SK-N-MC (cell line): Measurements from ENCODE around the gene PARD6B.

ENCODE experiments used
- EZH2 ChIP-seq: fragments of 200-600 bp; sonication (generic); IDR thresholded peaks from one replicate; pipeline ENCODE4 v1.6.1; 2017; ENCODE audit warnings: antibody characterized with exemption
- POLR2AphosphoS5 ChIP-seq: IDR thresholded peaks from 2 replicates; pipeline ENCODE4 v1.6.1; 2012; ENCODE audit warnings: mild to moderate bottlenecking, low read depth, low read length, borderline replicate concordance

- TF ChIP-seq POLR2AphosphoS5 (no peak), EZH2 (no peak)
Measured at GRCh38 chr20:50692552-50692933, 38.8 kb upstream of the PARD6B start.
